ENCODE data around the gene CEBPA.

CEBPA gene

DNA sequence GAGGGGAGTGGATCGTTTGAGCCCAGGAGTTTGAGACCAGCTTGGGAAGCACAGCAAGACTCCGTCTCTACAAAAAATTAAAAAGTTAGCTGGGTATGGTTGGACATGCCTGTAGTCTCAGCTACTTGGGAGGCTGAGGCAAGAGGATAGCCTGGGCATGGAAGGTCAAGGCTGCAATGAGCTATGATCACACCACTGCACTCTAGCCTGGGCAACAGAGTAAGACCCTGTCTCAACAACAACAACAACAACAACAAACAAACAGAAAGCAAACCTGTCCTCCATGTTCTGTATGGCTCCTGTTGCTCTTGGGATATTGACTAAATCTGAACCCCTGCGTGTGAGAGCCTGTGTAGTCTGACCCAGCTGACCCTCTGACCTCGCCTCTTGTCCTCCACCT lies 14.9 kb downstream of the CEBPA start:
- DNase-seq (ENCODE audit: low read depth in 2 of 2), result no peak

DNA sequence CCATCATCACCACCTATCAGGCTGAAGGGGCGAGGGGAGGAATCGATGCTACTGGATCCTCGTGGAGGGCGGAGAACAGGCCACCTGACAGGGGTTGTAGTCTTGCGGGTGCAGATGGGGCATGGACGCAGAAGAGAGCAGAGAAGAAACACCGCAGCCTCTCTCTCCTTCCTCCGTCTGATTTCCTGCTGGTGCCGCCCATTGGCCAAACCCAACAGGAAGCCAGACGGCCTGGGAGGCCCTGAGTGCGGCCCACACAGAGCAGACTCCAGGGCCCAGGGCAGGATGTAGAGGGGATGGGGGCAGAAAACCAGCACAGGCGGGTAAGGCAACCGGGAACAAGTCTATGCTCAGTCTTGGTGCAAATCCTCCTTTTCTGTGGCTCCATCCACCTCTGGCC lies 15.4 kb downstream of the CEBPA start:
- no peak for DNase-seq (ENCODE audit: low read depth in 2 of 2)

- no peak for DNase-seq (ENCODE audit: low read depth in 2 of 2)
These were observed 16.9 kb downstream of the CEBPA start for GRCh38 chr19:33285441-33285927.

DNA sequence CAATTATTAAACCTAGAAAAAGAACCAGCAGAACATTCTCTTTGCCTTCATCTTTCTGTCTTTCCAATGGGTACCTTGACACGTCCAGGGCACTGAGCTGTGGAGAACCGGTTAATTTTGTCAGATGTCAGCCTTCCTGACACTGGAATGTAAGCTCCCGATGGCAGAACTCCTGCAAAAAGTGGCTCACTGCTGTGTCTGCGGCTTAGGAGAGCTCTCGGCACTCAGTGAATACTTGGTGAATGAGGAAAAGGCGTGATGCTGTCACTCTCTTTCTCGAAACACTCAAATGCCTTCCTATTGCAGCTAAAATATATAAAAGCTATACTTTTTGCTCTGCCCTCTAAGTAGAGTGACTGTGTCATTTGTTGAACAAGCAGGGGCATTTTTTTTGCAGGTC lies 17.6 kb downstream of the CEBPA start:
- no peak for DNase-seq (ENCODE audit: low read depth in 2 of 2)

- no peak for DNase-seq (ENCODE audit: low read depth in 2 of 2)
These were observed 18.1 kb downstream of the CEBPA start for GRCh38 chr19:33284146-33284643.

- DNase-seq (ENCODE audit: low read depth in 2 of 2), result no peak
These were observed 18.7 kb downstream of the CEBPA start for GRCh38 chr19:33283589-33283988.

DNA sequence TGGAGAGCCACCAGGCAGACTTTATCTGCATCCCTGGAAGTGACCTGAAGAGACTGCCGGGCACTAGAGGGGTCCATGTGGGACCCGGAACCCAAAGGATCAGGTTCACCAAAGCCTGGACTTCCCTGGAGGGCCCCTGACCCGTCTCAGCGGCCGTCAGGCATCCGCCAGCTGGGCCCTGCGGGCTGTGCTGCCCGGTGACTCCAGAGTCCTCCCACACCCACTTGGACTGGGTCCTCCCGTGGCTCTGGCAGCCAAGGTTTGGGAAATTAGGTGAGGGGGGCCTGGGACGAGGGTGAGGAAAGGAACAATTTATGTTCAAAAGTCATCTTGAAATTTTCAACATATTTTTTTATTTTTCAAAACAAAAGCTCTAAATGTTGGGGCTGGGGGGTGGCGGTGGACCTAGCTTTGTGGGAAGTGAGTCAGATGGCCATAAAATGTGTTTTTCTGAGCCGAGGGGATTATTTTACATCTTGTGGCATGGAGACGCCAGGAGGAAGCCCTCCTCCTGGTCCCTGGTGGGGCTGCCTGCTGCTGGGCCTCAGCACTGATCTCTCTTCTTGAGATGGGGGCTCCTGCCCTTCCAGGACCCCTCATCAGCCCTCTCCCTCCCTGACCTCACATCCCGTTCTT lies 20.2 kb downstream of the CEBPA start:
- DNase-seq (ENCODE audit: low read depth in 2 of 2), result no peak

GRCh38 chr19:33281296-33281926 lies 20.9 kb downstream of the CEBPA start:
- DNase-seq (ENCODE audit: low read depth in 2 of 2), result no peak

- no peak for DNase-seq (ENCODE audit: low read depth in 2 of 2)
These were observed 21.9 kb downstream of the CEBPA start for GRCh38 chr19:33280351-33280921.

DNA sequence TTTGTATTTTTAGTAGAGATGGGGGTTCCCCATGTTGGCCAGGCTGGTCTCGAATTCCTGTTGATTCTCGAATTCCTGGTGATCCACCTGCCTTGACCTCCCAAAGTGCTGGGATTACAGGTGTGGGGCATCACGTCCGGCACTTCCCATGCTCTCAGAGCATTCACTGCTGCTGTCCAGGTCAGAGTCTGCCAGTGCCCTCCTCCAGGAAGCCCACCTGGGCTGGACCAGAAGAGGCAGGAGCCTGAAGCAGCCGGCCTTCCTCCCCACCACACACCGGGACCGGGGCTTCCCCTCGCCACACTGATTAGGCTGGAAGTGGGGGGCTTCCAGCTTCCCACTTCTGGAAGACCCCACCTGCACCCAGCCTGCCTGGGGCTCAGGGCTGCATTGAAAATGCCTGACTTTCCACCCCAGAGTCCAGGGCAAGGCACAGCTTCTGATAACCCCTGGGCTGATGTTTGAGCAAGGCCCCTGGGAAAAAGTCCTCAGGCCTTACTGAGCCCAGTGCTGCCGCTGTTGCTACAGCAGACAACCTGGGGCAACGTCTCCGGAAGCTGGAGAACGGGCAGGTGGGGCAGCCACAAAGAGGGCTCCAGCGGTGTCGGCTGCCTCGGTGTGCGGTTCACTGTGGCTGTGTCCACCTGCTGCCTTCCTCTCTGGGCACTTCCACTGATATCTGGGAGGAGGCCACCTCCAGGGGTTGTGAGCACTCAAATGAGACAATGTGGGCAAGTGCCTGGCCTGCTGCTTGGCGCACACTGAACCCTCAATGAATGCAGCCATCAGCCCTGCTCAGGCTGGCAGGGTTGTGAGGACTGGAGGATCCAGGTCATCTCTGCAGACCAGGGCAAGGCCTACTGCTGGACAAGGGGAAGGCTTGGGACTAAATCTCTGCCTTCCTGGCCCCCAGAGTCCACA lies 22.6 kb downstream of the CEBPA start:
- no peak for DNase-seq (ENCODE audit: low read depth in 2 of 2)

GRCh38 chr19:33278403-33279269 lies 23.7 kb downstream of the CEBPA start:
- no peak for DNase-seq (ENCODE audit: low read depth in 2 of 2)

GRCh38 chr19:33278023-33278402 lies 24.3 kb downstream of the CEBPA start:
- no peak for DNase-seq (ENCODE audit: low read depth in 2 of 2)

- no peak for DNase-seq (ENCODE audit: low read depth in 2 of 2)
These were observed 24.9 kb downstream of the CEBPA start for GRCh38 chr19:33277434-33277833.

GRCh38 chr19:33275933-33276619 lies 26.3 kb downstream of the CEBPA start:
- DNase-seq (ENCODE audit: low read depth in 2 of 2), result no peak

DNA sequence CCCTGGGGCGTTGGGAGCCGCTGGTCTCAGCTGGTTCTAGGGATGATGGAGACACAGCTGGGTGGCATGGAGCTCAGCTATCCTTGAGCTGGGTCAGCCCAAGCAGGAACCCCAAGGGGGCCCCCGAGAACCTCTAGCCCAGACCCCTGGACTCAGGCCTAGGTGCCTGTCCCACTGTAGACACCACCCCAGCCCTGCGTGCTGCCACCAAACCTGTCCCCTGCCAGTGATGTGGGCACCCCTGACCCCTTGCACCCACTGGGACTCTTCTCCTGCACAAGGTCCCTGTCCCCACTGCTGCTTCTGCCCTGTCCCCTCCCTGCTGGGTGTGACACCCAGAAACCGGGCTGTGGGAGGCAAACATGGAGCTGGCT lies 26.8 kb downstream of the CEBPA start:
- DNase-seq (ENCODE audit: low read depth in 2 of 2), result no peak

DNA sequence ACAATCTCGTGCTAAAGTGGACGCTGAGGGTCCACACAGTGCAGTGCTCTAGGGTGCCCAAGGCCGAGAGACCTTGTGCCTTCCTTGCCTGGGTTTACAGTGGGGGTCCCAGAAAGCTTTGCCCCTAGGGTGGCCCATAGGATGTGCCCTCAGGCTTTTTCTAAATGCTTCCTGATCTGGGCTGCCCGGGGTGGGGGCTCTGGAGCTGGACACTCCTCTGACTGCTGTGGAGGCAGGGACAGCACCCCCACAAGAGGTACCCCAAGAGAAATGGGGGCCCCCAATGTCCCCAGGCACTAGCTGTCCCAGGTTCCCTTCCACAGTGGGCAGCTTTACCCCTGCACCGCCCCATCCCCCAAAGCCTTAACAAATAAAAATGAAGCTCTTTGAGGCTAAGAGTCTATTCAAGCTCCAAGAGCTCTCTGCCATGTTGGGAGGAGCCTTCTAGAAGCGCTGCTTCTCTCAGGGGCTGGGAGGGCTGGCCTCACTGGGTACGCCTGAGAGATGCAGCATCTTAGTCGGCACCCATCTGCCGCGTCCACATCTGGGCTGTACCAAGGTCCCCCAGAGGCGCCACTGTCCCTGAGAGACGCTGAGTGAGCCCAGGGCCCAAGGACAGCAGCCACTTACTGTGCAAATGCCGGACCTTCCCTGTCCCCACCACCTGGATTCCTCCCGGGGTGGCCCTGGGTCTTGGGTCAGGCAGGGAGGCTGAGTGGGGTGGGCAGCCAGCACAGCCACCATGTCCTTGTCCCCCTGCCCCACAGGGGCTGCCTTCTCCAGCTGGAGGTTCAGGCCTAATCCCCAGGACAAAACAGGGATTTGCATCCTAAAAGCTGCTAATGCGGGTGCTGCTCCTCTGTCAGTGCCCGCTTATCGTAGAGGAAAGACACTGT lies 27.4 kb downstream of the CEBPA start:
- DNase-seq (ENCODE audit: low read depth in 2 of 2), result no peak

DNA sequence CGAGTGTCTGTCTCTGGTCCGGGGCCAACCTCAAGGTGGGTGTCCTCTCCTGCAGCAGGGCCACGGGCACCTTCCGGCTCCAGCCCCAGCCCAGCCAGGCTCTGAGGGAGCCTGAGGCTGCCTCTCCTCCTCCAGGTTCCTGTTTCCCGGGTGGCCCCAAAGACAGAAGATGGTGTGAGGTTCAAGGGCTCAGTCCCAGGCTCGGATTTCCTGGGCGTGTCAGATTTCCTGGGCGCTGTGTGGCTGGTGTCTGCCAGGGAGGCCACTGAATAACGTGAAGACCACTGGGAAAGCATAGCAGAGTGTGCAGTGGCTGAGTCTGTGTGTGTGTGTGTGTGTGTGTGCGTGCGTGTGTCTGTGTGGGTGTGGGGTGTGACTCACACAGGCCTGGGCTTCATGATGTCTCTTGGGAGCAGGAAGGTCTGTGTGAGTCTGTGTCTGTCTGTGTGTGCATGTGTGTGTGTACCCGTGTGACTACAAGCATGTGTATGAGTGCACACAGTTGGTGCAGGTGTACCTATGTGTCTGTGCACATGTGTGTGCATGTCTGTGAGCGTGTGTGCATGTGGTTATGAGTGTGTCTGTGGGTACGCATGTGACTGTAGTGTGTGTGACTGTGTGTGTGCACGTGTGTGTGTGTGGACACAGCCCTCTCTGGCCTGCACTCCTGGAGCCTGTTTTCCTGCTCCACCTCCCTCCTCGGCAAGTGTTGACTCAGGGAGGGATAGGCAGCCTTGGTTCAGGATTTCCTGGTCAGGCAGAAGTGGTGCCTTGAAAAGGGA lies 28.3 kb downstream of the CEBPA start:
- DNase-seq (ENCODE audit: low read depth in 2 of 2), result no peak

DNA sequence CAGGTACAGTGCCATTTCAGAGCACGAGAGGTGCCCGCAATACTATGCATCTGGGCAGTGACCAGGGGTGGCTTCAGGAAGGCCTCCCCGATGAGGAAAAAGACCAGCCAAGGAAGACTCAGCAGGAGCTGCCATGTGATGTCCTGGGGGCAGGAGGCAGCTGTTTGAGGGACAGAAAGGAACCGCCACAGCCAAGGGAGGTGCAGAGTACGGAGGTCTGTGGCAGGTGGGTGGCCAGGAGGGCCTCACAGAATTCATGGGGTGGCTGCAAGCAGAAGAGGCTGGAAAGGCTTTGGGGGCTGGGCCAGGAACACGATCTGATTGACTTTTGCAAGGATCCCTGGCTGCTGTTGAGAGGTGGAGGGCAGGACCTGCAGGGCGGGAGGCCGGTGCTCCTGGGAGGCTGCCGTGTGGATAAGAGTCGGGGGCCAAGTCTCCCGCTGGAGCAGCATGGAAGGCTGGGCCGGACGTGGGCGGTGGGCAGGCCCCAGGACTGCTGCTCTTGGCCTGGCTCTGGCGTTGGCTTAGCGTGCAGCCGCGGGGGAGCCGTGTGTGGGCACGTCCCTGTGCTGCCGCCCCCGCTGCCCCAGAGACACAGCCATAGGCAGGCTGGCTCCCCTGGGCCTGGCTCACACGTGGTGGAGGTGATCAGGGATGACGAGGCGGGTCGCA lies 29.1 kb downstream of the CEBPA start:
- no peak for DNase-seq (ENCODE audit: low read depth in 2 of 2)
